ENCODE results near the gene CCDC85A. TPM values are rescaled to one million over a fixed set of nuclear protein-coding genes. Genes with fewer than 3 reads are reported as not detected.

Gene CCDC85A
- total RNA-seq, 1 donor from 2014 or later, result 0.70 TPM

- Mint-ChIP-seq H3K27ac (ENCODE audit: unreplicated experiment) (no peak overlapping the region), H3K4me1 (ENCODE audit: low read depth) (no peaks in the 10 kb centered on the region), H3K4me3 (ENCODE audit: unreplicated experiment) (no peak overlapping the region), H3K27me3 (ENCODE audit: low read depth) (no peaks in the 10 kb centered on the region), H3K9me3 (ENCODE audit: low read depth) (peaks cover 3% of the 10 kb centered on the region), H3K36me3 (ENCODE audit: low read depth) (no peaks in the 10 kb centered on the region)
- no peak for TF ChIP-seq CTCF (IDR thresholded peaks at IDR 0.05)
- no peak for DNase-seq (ENCODE audit: low spot score)
These were observed 38.7 kb downstream of the CCDC85A start for GRCh38 chr2:56222481-56222880.

GRCh38 chr2:56224316-56224715, 40.5 kb downstream of the CCDC85A start:
- Mint-ChIP-seq H3K27ac (ENCODE audit: unreplicated experiment) (no peak overlapping the region), H3K4me1 (ENCODE audit: low read depth) (no peaks in the 10 kb centered on the region), H3K36me3 (ENCODE audit: low read depth) (no peaks in the 10 kb centered on the region), H3K4me3 (ENCODE audit: unreplicated experiment) (no peak overlapping the region), H3K27me3 (ENCODE audit: low read depth) (peaks cover under 1% of the 10 kb centered on the region), H3K9me3 (ENCODE audit: low read depth) (peaks cover 3% of the 10 kb centered on the region)
- no peak for TF ChIP-seq CTCF (IDR thresholded peaks at IDR 0.05)
- no peak for DNase-seq (ENCODE audit: low spot score)

- Mint-ChIP-seq H3K4me3 (ENCODE audit: unreplicated experiment) (no peak overlapping the region), H3K27me3 (ENCODE audit: low read depth) (peaks cover 2% of the 10 kb centered on the region), H3K36me3 (ENCODE audit: low read depth) (no peaks in the 10 kb centered on the region), H3K27ac (ENCODE audit: unreplicated experiment) (no peak overlapping the region), H3K9me3 (ENCODE audit: low read depth) (no peaks in the 10 kb centered on the region), H3K4me1 (ENCODE audit: low read depth) (no peaks in the 10 kb centered on the region)
- no peak for TF ChIP-seq CTCF (IDR thresholded peaks at IDR 0.05)
- no peak for DNase-seq (ENCODE audit: low spot score)
These were observed 44.0 kb downstream of the CCDC85A start for GRCh38 chr2:56227811-56228210.

GRCh38 chr2:56229397-56230060, 45.7 kb downstream of the CCDC85A start:
- no peak for DNase-seq (ENCODE audit: low spot score)
- no peak for TF ChIP-seq CTCF (IDR thresholded peaks at IDR 0.05)
- Mint-ChIP-seq H3K4me1 (ENCODE audit: low read depth) (no peaks in the 10 kb centered on the region), H3K4me3 (ENCODE audit: unreplicated experiment) (no peak overlapping the region), H3K27ac (ENCODE audit: unreplicated experiment) (no peak overlapping the region), H3K36me3 (ENCODE audit: low read depth) (no peaks in the 10 kb centered on the region), H3K9me3 (ENCODE audit: low read depth) (no peaks in the 10 kb centered on the region), H3K27me3 (ENCODE audit: low read depth) (peaks cover 3% of the 10 kb centered on the region)

GRCh38 chr2:56230156-56230555, 46.4 kb downstream of the CCDC85A start:
- DNase-seq (ENCODE audit: low spot score), result no peak
- H3K36me3 Mint-ChIP-seq (ENCODE audit: low read depth), result no peaks in the 10 kb centered on the region

More at GRCh38 chr2:56230156-56230555, 46.4 kb downstream of the CCDC85A start:
- Mint-ChIP-seq H3K9me3 (ENCODE audit: low read depth) (no peaks in the 10 kb centered on the region), H3K4me3 (ENCODE audit: unreplicated experiment) (no peak overlapping the region), H3K4me1 (ENCODE audit: low read depth) (no peaks in the 10 kb centered on the region), H3K27ac (ENCODE audit: unreplicated experiment) (no peak overlapping the region), H3K27me3 (ENCODE audit: low read depth) (peaks cover 4% of the 10 kb centered on the region)
- no peak for TF ChIP-seq CTCF (IDR thresholded peaks at IDR 0.05)

All from chondrocyte (in vitro differentiated cells).